T-helper 1 cell (primary cell): ENCODE data around the gene CCDC9.
A peak's percentile ranks its signal among the peaks of the same experiment; 100 is the strongest.
"Not testable (repeated sequence)": the region's sequence is repeated elsewhere in the genome, so short reads cannot be mapped to it uniquely, and the experiment has no call there.

Experiments
- DNase-seq, 5 donors: peaks; one replicate each; pipeline ENCODE4 v3.0.0-alpha.2; 2012 to 2020

CCDC9 gene

GRCh38 chr19:47300867-47301266 is 44.5 kb downstream of the CCDC9 start:
- not testable (repeated sequence) for DNase-seq

GRCh38 chr19:47302249-47302648 is 45.9 kb downstream of the CCDC9 start:
- DNase-seq = no peak

DNA sequence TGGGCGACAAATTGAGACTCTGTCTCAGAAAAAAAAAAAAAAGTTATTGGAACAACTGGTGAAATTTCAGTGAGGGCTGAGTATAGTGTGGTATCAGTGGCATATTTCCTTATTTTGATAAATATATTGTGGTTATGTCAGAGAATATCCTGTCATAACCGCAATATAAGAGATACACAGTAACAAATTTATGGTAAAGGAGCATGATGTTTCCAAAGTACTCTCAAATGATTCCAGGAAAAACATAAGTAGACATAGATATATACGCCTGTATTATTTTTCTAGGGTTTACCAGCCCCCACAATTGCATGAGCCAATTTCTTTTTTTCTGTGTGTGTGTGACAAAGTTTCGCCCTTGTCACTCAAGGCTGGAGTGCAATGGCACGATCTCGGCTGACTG is 47.6 kb downstream of the CCDC9 start:
- DNase-seq = no peak

GRCh38 chr19:47305309-47305751 is 49.0 kb downstream of the CCDC9 start:
- peak; percentile 14 to 55 (median 35) for DNase-seq

DNA sequence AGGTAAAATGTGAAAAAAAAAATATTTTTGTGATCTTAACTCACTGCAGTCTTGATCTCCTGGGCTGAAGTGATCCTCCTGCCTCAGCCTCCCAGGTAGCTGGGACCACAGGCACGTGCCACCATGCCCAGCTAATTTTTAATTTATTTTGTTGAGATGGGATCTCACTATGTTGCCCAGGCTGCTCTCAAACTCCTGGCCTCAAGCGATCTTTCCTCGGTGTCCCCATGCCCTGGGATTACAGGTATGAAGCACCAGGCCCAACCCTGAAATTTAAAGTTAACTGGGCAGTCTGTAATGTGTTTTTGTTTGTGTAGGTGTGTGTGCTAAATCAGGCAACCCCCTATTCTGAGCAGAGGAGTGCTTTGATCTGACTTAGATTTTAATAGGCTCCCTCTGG is 50.0 kb downstream of the CCDC9 start:
- no peak for DNase-seq

DNA sequence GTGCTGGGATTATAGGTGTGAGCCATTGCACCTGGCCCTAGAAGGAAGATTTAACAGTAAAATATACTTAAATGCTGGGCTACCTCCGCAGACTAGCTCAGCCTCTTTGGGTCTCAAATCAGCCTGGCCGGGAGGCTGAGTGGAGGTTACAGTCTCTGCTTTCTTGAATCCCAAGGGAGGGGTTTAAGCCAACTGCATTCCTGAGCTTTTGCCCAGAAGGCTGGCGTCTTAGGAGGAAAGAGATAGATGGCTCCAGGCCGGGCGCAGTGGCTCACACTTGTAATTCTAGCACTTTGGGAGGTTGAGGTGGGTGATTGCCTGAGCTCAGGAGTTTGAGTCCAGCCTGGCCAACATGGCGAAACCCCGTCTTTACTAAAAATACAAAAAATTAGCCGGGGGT is 52.7 kb downstream of the CCDC9 start:
- DNase-seq = no peak

DNA sequence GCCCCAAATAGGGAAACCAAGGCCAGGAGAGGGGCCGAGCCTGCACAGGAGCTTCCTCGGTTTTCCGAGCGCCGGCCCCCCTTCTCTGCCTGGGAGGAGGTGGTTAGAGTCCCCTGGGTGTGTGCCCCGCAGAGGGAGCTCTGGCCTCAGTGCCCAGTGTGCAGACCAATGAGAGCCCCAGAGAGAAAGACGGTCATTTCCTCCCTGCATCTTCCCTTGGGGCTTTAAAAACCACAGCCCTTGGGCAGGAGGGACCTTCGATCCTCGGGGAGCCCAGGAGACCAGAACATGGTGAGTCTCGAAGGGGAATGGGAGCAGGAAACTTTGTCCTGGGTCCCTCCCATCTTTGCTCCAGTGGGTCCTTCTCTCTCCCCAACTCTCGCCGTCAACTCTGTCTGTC is 53.3 kb downstream of the CCDC9 start, which contains the start of gene C5AR1:
Gene C5AR1, plus strand, starts transcription at position 254 of the 400 bp plus-strand sequence. Its CDS starts 35 bp downstream, at position 289.
- no peak for DNase-seq

GRCh38 chr19:47310323-47310722 is 54.0 kb downstream of the CCDC9 start:
- DNase-seq = no peak

DNA sequence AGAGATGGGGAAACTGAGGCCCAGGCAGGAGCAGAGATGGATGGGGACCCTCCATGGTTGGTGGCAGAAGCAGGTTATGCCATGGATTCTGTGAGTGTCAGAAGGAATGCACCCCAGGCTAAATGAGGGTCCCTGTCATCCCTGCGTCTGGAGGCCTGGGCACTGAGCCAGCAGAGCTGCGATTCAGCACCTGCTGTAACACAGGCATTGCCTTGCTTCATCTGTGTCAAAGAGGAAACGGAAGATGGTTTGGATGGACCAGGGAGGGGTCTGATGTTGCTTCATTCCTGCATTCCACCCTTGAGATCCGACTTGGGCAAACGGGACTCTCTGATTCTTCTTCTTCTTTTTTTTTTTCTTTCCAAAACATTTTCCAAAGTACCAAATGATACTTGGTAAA is 54.5 kb downstream of the CCDC9 start:
- no peak for DNase-seq

DNA sequence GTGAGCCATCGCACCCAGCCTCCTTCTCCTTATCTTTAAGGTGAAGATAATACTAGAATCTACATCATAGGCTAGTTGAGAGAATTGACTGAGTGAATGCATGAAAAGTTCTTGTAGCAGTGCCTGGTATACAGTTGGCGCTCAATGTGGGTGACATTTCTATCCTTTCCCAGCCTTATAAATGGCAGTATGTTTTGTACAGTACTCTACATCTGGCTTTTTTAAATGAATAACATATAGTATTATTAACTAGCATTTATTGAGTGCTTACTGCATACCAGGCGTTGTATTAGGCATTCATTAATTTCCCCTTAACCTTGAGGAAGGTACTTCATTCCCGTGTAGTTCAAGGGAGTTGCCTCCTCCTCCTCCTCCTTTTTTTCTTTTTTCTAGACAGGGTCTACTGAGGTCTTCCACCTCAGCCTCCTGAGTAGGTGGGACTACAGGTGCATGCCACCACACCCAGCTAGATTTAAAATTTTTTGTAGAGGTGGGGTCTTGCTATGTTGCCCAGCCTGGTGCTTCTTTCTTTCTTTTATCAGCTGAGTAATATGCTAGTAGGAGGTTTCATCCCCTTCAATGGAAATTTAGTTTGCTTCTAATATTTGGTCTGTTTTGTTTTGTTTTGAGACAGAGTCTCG is 56.2 kb downstream of the CCDC9 start:
- no peak for DNase-seq

GRCh38 chr19:47313754-47314295 is 57.5 kb downstream of the CCDC9 start:
- DNase-seq = no peak

- DNase-seq = no peak
Observed at GRCh38 chr19:47315125-47315821, 58.9 kb downstream of the CCDC9 start.

DNA sequence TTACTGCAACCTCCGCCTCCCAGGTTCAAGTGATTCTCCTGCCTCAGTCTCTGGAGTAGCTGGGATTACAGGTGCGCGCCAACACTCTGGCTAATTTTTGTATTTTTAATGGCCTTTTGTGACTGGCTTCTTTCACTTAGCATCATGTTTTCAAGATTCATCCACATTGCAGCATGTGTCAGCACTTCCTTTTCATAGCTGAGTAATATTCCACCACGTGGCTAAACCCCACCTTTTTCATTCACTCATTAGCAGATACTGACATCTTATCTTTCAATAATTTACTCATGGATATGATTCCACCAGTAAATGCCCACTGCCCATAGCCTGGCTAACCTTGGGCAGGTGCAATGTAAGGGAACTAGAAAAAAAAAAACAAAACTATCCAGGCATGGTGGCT is 60.2 kb downstream of the CCDC9 start:
- DNase-seq = no peak

DNA sequence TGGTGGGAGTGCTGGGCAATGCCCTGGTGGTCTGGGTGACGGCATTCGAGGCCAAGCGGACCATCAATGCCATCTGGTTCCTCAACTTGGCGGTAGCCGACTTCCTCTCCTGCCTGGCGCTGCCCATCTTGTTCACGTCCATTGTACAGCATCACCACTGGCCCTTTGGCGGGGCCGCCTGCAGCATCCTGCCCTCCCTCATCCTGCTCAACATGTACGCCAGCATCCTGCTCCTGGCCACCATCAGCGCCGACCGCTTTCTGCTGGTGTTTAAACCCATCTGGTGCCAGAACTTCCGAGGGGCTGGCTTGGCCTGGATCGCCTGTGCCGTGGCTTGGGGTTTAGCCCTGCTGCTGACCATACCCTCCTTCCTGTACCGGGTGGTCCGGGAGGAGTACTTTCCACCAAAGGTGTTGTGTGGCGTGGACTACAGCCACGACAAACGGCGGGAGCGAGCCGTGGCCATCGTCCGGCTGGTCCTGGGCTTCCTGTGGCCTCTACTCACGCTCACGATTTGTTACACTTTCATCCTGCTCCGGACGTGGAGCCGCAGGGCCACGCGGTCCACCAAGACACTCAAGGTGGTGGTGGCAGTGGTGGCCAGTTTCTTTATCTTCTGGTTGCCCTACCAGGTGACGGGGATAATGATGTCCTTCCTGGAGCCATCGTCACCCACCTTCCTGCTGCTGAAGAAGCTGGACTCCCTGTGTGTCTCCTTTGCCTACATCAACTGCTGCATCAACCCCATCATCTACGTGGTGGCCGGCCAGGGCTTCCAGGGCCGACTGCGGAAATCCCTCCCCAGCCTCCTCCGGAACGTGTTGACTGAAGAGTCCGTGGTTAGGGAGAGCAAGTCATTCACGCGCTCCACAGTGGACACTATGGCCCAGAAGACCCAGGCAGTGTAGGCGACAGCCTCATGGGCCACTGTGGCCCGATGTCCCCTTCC is 63.9 kb downstream of the CCDC9 start:
- no peak for DNase-seq
